GM10266 (cell line): Measurements from ENCODE around the gene QSOX1.

Experiments used
- DNase-seq: peaks from one replicate; pipeline ENCODE4 v3.0.0; 2012; ENCODE audit errors: extremely low spot score
- CTCF ChIP-seq: IDR thresholded peaks from 2 replicates; pipeline ENCODE4 v1.5.1; 2012; ENCODE audit warnings: mild to moderate bottlenecking, low read depth; ENCODE audit not compliant: control insufficient read depth, insufficient read depth; ENCODE audit errors: missing control alignments

Gene QSOX1

GRCh38 chr1:180151508-180151907 is 3.2 kb upstream of the QSOX1 start:
- TF ChIP-seq CTCF = no peak
- DNase-seq = no peak

- DNase-seq = no peak
- no peak for TF ChIP-seq CTCF
Measured at GRCh38 chr1:180152588-180152987, 2.1 kb upstream of the QSOX1 start.

GRCh38 chr1:180153032-180153431 is 1.6 kb upstream of the QSOX1 start:
- DNase-seq = no peak
- TF ChIP-seq CTCF = no peak

- no peak for DNase-seq
- no peak for TF ChIP-seq CTCF
Measured at GRCh38 chr1:180154003-180154324, 705 bp upstream of the QSOX1 start.

- no peak for TF ChIP-seq CTCF
- peak; percentile 35 for DNase-seq
Measured at GRCh38 chr1:180155182-180155682, 563 bp downstream of the QSOX1 start.

GRCh38 chr1:180156201-180156600 is 1.5 kb downstream of the QSOX1 start:
- no peak for DNase-seq

GRCh38 chr1:180156631-180157091 is 2.0 kb downstream of the QSOX1 start:
- DNase-seq = no peak
- TF ChIP-seq CTCF = no peak

More at GRCh38 chr1:180156201-180156600, 1.5 kb downstream of the QSOX1 start:
- no peak for TF ChIP-seq CTCF
